GM19467 (cell line): Measurements from ENCODE around the gene PLXND1.
"Not testable (repeated sequence)": the region's sequence is repeated elsewhere in the genome, so short reads cannot be mapped to it uniquely, and the experiment has no call there.

Experiments
- ATAC-seq: cut with Tn5 transposase; IDR thresholded peaks from one replicate; pipeline ENCODE4 v1.9.1; 2021; ENCODE audit warnings: mild to moderate bottlenecking, moderate library complexity; ENCODE audit not compliant: unreplicated experiment

Gene PLXND1

GRCh38 chr3:129615751-129616281 is 9.3 kb upstream of the PLXND1 start:
- ATAC-seq, result no peak

DNA sequence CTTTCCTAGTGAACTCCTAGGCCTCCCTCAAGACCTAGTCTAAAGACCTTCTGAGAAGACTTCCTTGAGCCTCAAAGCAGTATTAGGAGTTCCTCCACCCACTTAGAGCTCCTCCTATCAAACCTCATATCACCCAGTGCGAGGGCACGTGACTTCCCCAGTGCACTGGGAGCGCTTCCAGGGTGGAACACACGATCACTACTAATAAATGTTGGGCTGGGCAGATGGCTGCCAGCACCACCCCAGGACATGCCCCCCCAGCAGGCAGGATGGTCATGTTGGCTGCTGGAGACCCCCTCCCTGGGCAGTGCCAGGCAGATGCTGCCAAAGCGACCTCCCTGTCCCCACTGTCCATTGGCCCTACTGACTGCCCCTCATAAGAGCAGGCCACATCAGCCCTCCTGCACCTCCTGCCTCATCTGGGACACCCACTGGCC is 8.5 kb upstream of the PLXND1 start:
- no peak for ATAC-seq

DNA sequence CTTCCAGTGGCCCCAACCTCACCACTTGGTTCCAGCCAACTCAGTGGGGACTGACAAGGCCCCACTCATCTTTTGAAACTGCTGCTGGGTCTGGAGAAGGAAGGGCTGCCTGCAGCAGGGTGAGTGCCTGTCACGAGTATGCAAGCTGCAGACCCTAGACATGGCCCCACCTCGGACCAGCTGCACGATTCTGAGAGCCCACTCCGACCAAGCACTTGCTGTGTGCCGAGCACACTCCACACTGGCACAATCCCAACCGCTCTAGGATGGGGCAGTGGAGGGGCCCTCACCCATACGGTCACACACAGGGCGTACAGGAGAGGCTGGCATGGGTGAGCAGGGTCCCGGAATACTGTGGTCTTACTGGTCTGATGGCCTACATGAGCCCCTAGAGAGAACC is 8.0 kb upstream of the PLXND1 start:
- no peak for ATAC-seq

DNA sequence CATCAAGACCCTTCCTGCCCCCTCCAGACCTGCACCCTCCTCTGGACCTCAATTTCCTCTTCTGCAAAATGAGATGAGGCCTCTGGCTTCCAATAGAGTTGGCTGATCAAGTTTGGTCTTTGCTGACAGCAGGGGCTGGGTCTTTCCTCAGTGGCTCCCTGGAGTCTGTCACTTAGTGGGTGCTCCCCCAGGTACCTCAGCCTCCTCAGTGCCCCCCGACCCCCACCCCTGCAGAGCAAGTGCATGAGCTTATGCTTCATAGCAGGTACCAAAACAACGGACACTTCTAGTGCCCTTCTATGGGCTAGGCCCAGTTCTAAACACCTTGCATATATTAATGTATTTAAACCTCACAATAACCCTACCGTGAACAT is 6.9 kb upstream of the PLXND1 start:
- ATAC-seq, result no peak

- no peak for ATAC-seq
Measured at GRCh38 chr3:129612534-129613366, 6.3 kb upstream of the PLXND1 start.

- ATAC-seq, result no peak
Measured at GRCh38 chr3:129611812-129612533, 5.5 kb upstream of the PLXND1 start.

- ATAC-seq, result no peak
Measured at GRCh38 chr3:129611446-129611800, 4.9 kb upstream of the PLXND1 start.

DNA sequence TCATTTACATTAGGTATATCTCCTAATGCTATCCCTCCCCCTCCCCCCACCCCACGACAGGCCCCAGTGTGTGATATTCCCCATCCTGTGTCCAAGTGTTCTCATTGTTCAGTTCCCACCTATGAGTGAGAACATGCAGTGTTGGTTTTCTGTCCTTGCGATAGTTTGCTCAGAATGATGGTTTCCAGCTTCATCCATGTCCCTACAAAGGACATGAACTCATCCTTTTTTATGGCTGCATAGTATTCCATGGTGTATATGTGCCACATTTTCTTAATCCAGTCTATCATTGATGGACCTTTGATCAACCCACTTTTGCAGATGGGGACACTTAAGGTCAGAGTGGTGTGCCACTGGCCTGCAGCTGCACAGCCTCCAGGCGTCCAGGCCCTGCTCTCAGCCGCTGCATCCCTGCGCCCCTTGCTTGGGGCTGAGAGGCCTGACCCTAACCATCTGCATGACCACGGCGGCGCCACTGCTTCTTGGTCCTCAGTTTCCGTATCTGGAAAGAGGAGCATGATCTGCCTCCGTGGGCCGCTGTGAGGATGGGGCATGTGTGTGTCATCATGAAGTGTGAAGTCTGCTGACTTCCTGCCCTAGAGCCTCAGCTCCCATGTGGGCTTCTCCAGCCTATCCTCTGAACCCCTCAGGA is 4.4 kb upstream of the PLXND1 start:
- not testable (repeated sequence) for ATAC-seq

DNA sequence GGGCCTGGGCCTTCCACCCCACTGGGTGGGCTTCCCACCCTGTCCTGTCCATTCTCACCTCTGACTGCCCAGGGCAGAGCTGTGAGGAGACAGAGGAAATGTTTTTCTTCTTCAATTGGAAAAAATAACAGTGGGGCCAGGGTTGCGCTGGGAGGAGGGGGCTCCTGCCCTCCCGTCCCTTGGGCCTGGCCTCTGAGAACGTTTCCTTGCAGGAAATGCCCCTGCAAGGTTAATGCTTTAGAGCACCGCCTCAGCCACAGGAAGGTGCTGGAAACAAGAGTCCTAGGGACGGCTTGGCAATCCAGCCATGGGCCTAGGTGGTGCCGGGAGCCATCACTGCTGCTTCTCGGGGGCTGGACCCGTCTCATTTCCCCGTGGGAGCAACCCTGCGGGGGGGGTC is 3.8 kb upstream of the PLXND1 start:
- ATAC-seq, result no peak

DNA sequence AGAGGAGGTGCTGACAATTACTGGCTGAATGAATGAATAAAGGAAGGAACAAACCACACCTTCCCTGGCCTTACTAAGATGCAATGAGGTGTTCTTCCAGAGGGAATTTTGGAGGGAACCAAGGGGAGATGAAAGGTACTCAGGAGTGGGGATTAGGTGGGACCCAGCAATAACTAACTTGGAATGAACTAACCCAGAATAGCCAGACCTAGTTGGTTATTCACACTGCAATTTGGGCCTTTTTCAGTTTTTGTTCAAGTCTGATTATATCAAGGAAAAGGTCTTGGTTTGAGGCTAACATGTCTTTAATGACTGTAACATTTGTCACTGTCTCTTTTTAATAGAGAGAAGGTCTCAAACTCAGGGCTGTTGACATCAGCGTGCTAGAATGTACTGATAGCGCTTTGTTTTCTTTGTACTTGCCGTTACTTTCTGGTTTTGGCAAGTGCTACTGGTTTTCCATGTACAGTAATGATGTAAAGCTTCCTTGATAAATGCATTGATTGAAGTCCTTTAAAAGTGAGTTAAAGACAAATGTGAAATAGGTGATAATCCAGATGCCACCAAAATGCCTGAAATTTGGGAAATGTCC is 3.2 kb upstream of the PLXND1 start:
- no peak for ATAC-seq

DNA sequence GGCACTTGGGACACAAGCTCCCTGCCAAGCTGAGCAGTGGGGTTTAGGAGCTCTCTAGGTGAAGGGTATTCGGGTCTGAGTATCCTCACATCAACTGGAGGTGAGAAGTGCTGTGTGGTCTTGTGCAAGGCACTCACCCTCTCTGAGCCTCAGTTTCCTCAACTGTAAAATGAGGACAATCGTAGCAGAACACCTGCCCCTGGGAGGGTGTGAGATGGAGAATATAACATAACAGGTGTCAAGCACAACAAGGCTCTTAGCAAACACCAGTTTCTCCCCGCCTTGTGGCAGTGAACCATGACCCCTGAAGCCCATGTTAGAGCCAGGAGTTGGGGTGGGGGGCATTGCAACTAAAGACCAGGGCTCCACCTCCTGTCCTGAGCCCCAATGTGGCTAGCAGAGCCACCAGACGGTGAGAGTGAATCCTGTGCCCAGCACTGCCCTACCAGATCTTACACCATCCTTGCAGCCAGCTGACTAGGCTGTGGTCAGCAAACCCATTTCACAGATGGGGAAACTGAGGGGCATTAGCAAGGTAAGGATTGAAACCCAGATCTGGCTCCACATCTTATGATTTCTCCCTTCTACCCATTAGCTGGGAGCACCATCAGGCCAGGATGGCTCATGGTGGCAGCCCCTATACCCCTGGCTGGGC is 2.6 kb upstream of the PLXND1 start:
- no peak for ATAC-seq

GRCh38 chr3:129608087-129608935 is 1.8 kb upstream of the PLXND1 start:
- no peak for ATAC-seq

GRCh38 chr3:129607391-129608068 is 1.1 kb upstream of the PLXND1 start:
- no peak for ATAC-seq

DNA sequence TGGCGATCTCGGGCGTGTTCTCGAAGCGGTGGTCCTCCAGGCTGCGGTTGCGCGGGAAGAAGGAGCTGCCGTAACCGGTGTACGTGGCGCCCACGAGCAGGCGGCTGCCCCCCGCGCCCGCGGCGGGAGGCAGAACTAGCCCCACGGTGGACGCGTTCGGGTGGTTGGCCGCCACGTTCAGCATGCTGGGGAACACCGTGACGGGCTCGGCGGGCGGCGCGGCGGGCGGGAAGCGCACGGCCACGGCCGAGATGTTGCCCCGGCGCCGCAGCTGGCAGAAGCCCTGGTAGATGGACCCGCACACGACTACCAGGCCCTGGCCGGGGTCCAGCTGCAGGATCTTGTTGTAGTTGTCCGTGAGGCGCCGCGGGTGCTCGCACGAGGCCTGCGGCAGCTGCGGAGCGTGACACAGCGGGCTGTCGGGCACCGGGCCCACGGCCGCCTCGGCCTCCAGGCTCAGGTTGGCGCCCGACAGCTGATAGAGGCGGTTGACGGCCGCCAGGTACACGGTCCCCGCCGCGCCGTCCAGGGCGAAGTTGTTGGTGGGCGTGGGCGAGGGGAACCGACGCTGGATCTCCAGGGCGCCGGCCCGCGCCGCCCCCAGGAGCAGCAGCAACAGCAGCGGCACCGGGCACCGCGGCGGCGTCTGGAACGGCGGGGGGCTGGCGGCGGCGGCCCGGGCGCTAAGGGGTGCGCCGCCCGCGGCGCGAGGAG is 397 bp downstream of the PLXND1 start:
- no peak for ATAC-seq

DNA sequence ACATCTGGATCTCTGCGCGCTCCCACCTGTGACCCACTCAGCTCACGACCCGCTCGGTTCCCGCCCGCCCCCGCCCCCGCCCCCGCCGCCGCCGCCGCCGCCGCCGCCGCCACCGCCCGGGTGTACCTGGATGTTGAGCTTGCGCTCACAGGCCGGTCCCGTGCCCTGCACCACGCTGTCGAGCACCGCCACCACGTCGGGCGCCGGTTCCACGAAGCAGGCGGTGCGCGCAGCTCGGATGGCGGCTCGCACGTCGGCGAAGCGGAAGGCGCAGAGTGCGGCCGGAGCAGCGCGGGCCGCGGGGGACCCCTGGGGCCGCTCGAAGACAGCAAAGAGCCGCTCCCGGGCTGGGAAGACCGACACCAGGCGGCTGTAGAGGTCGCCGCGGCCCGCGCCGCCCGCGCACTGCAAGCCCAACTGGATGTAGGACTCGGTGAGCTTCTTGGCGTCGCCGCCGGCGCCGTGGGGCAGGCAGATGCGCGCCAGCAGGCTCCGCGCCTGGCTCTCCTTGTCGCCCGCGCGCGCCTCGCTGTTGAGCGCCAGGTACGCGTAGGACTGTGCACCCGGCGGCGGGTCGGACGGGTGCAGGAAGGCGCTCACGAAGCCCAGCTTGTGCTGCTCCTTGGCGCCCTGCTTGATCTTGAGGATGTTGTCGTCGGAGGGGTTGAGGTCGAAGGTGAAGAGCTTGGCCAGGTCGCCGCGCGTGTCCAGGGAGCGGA is 1.1 kb downstream of the PLXND1 start:
- no peak for ATAC-seq

- ATAC-seq, result no peak
Measured at GRCh38 chr3:129604767-129605166, 1.7 kb downstream of the PLXND1 start.

DNA sequence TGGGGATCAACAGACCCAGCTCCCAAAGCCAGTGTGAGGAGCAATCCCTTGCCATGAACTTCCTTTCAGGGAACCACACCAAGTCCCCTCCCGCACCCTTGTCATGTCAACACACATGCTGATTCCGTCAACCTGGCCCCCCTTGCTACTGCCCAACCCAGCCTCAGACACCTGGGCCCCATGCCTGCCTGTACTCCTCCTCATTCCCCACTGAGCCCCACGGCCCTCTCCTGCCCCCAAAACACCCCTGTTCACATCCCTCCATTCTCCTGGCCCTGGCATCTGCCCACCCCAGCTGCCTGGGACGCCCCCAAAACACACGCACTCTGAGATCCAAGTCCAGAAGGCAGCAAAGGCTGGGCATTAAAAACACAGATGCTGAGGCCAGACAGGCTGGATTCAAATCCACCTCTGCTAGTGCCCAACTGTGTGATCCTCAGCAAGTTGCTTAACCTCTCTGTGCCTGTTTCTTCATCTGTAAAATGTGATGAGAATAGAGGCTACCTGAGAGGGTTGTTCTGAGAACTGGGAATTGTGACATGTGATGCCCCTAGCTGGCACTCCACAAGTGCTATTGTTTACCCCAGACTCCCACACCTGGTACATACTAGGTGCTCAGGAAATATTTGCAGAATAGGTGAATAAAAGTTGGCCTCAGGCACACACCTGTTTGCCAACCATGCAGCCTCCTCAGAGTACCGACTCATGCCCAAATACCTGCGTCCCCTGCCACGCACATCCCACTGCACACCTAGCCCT is 2.3 kb downstream of the PLXND1 start:
- no peak for ATAC-seq
